GM12873 (cell line): ENCODE data around the gene TIMM10B.

Experiments
- TF ChIP-seq, protein P1 (sequence below): IDR thresholded peaks from 2 replicates; pipeline ENCODE4 v1.5.1; 2012; ENCODE audit warnings: low read depth, mild to moderate bottlenecking, moderate library complexity, low read length, control low read depth; ENCODE audit not compliant: insufficient read depth; ENCODE audit errors: missing control alignments

TIMM10B gene

GRCh38 chr11:6526411-6527135 is 45.3 kb downstream of the TIMM10B start:
- TF ChIP-seq, protein P1, sequence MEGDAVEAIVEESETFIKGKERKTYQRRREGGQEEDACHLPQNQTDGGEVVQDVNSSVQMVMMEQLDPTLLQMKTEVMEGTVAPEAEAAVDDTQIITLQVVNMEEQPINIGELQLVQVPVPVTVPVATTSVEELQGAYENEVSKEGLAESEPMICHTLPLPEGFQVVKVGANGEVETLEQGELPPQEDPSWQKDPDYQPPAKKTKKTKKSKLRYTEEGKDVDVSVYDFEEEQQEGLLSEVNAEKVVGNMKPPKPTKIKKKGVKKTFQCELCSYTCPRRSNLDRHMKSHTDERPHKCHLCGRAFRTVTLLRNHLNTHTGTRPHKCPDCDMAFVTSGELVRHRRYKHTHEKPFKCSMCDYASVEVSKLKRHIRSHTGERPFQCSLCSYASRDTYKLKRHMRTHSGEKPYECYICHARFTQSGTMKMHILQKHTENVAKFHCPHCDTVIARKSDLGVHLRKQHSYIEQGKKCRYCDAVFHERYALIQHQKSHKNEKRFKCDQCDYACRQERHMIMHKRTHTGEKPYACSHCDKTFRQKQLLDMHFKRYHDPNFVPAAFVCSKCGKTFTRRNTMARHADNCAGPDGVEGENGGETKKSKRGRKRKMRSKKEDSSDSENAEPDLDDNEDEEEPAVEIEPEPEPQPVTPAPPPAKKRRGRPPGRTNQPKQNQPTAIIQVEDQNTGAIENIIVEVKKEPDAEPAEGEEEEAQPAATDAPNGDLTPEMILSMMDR = no peak

- TF ChIP-seq, protein P1 = no peak
Observed at GRCh38 chr11:6529266-6529665, 48.0 kb downstream of the TIMM10B start.

- TF ChIP-seq, protein P1 = no peak
Observed at GRCh38 chr11:6530848-6531247, 49.5 kb downstream of the TIMM10B start.

DNA sequence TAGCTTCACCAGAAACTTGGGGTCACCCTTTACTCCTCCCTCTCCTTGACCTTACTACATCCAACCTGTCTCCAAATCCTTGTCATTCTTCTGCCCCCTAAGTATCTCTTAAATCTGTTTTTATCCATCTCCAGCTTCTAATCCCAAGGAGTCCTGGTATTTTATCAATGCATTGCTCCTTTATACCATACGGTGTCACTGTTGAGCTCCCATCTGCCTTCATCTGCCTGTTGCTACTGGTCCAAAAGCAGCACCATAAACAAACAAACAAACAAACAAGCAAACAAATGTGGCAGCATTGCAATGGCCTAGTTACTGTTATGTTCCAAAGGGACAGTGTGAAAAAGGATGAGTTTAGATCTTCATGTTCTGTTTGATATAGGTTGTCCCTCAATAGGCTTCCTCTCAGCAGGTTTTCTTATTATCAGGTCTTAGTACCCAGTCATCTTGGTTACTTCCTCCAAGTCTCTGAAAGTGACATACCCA is 50.0 kb downstream of the TIMM10B start:
- TF ChIP-seq, protein P1 = peak; percentile 78
